ENCODE data around the gene ACIN1. TPM values are rescaled to one million over a fixed set of nuclear protein-coding genes. Genes with fewer than 3 reads are reported as not detected.

ACIN1 gene
- total RNA-seq, 1 experiment from 2014 or later: 181 TPM

DNA sequence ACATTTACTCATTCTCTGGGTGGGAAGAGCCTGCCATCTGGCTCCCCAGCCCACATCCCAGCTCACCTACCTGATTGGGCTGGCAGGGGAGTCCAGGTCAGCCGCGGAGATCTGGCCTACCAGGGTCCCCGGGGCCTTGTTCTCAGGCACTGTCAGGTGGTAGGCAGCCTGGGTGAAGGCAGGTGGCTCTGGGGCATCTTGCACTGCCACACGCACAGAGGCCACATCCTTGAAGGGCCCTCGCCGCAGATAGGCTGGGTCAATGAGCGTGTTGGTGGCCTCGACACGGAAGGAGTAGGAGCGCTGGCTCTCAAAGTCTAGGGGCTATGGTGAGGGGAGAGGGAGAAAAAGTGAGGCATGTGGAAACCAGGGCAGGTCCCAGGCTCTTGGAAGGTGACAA is 41.5 kb downstream of the ACIN1 start:
- Mint-ChIP-seq H3K4me3 (ENCODE audit: low read depth, unreplicated experiment) (no peak overlapping the region), H3K27ac (ENCODE audit: unreplicated experiment) (no peak overlapping the region), H3K4me1 (ENCODE audit: low read depth, unreplicated experiment) (peaks cover 20% of the 10 kb centered on the region), H3K36me3 (ENCODE audit: insufficient read depth, unreplicated experiment) (peaks cover 22% of the 10 kb centered on the region), H3K9me3 (ENCODE audit: low read depth, unreplicated experiment) (no peaks in the 10 kb centered on the region), H3K27me3 (ENCODE audit: unreplicated experiment) (no peaks in the 10 kb centered on the region)
- no peak for DNase-seq
- CTCF ChIA-PET: no interaction called here
- TF ChIP-seq CTCF (IDR thresholded peaks at IDR 0.05; ENCODE audit: unreplicated experiment): no peak
- intact Hi-C loops (cut with micrococcal nuclease; ENCODE audit: unreplicated experiment): no loop called here
- BruUV-seq (replicated peaks): no TSS peak

DNA sequence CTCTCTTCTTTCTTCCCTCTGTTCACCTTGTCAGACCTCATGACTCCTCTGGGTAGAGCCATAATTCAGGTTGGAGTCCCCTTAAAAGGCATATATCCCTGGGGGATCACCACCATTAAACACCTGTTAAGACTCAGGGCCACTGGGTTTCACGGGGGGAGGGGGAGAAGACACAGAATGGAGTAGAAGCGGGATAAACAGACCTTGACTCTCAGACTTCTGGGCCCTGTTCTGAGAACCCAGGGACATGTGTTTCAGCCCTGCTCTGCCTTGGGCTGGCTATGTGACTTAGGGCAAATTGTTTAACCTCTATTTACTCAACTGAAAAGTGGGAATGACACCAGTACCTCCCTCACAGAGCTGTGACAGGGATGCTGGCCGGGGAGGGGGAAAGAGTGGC is 42.3 kb downstream of the ACIN1 start:
- TF ChIP-seq CTCF (IDR thresholded peaks at IDR 0.05; ENCODE audit: unreplicated experiment): no peak
- H3K27me3 Mint-ChIP-seq (ENCODE audit: unreplicated experiment): no peaks in the 10 kb centered on the region
- peaks cover 15% of the 10 kb centered on the region for H3K36me3 Mint-ChIP-seq (ENCODE audit: insufficient read depth, unreplicated experiment)
- no peak for DNase-seq
- intact Hi-C loops (cut with micrococcal nuclease; ENCODE audit: unreplicated experiment): no loop called here
- CTCF ChIA-PET: no interaction called here
- BruUV-seq (replicated peaks): no TSS peak
- no peak overlapping the region for H3K27ac Mint-ChIP-seq (ENCODE audit: unreplicated experiment)
- no peak overlapping the region for H3K4me3 Mint-ChIP-seq (ENCODE audit: low read depth, unreplicated experiment)
- peaks cover 14% of the 10 kb centered on the region for H3K4me1 Mint-ChIP-seq (ENCODE audit: low read depth, unreplicated experiment)
- H3K9me3 Mint-ChIP-seq (ENCODE audit: low read depth, unreplicated experiment): no peaks in the 10 kb centered on the region

GRCh38 chr14:23052182-23052623 is 42.7 kb downstream of the ACIN1 start:
- Mint-ChIP-seq H3K36me3 (ENCODE audit: insufficient read depth, unreplicated experiment) (peaks cover 13% of the 10 kb centered on the region), H3K4me3 (ENCODE audit: low read depth, unreplicated experiment) (no peak overlapping the region), H3K27ac (ENCODE audit: unreplicated experiment) (no peak overlapping the region), H3K27me3 (ENCODE audit: unreplicated experiment) (no peaks in the 10 kb centered on the region), H3K9me3 (ENCODE audit: low read depth, unreplicated experiment) (no peaks in the 10 kb centered on the region), H3K4me1 (ENCODE audit: low read depth, unreplicated experiment) (peaks cover 14% of the 10 kb centered on the region)
- intact Hi-C loops (cut with micrococcal nuclease; ENCODE audit: unreplicated experiment): no loop called here
- BruUV-seq (replicated peaks): no TSS peak
- CTCF ChIA-PET: no interaction called here
- TF ChIP-seq CTCF (IDR thresholded peaks at IDR 0.05; ENCODE audit: unreplicated experiment): no peak
- DNase-seq: no peak

DNA sequence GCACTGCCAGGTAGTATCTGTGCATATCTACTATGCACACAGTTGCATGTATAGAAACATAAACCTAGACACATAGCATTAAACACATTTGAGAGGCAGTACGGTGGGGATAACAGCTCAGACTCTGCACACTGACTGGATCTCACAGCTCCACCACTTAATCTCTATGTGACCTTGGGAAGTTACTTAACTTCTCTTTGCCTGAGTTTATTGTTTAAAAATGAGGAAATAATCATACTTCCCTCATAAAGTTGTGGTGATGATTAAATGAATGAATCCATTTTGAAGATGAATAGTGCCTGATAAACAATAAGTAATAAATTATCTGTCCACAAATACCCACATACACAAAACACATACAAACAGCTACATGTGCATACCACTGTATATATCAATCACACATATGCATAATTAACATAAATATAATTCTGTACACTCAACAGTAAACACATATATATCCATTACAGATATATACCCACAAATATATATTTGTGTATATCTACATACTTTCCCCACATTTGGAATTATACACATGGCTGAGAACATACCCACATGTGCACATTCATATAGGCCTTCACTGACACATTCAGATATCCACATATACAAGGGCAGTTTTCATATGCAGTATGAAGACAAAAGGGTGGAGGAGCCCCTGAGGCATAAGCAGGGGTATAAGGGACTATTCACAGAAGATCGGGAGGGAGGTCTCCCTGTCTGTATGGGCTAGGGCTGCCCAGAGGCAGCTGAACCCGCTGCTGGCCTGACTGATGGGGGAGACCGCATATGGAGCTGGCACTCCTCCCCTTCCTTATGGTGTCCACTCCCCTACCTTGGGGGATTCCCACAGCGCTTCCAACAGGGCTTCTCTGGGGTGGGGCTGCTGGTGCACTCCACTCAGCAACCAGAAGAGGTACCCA is 43.5 kb downstream of the ACIN1 start:
- no peak overlapping the region for H3K27ac Mint-ChIP-seq (ENCODE audit: unreplicated experiment)
- DNase-seq: no peak
- TF ChIP-seq CTCF (IDR thresholded peaks at IDR 0.05; ENCODE audit: unreplicated experiment): no peak
- H3K4me3 Mint-ChIP-seq (ENCODE audit: low read depth, unreplicated experiment): no peak overlapping the region
- intact Hi-C loops (cut with micrococcal nuclease; ENCODE audit: unreplicated experiment): no loop called here
- H3K36me3 Mint-ChIP-seq (ENCODE audit: insufficient read depth, unreplicated experiment): peaks cover 5% of the 10 kb centered on the region
- no TSS peak for BruUV-seq (replicated peaks)
- peaks cover 9% of the 10 kb centered on the region for H3K4me1 Mint-ChIP-seq (ENCODE audit: low read depth, unreplicated experiment)
- CTCF ChIA-PET: interaction anchor here (0.6 kb wide), 1 partner anchor 11 kb away, joined by 8 read pairs; no protein-coding TSS in a partner anchor
- no peaks in the 10 kb centered on the region for H3K9me3 Mint-ChIP-seq (ENCODE audit: low read depth, unreplicated experiment)
- no peaks in the 10 kb centered on the region for H3K27me3 Mint-ChIP-seq (ENCODE audit: unreplicated experiment)

Data from Calu3 (cell line).